ENCODE data around the gene SLC5A1.

SLC5A1 gene

GRCh38 chr22:32059426-32059825, 16.4 kb downstream of the SLC5A1 start:
- TF ChIP-seq MAX (IDR thresholded peaks at IDR 0.05; ENCODE audit: low read depth, low read length) (no peak), CTCF (IDR thresholded peaks at IDR 0.05; ENCODE audit: low read depth, low read length) (no peak), POLR2A (IDR thresholded peaks at IDR 0.05; ENCODE audit: extremely low read depth, insufficient read length) (no peak), MYC (IDR thresholded peaks at IDR 0.05; ENCODE audit: low read depth, low read length) (no peak)
- no peak overlapping the region for H3K4me3 ChIP-seq (ENCODE audit: low read depth, low read length)
- no peak for DNase-seq (ENCODE audit: low read depth)

- no peak for DNase-seq (ENCODE audit: low read depth)
- TF ChIP-seq POLR2A (IDR thresholded peaks at IDR 0.05; ENCODE audit: extremely low read depth, insufficient read length) = no peak
- no peak for TF ChIP-seq MAX (IDR thresholded peaks at IDR 0.05; ENCODE audit: low read depth, low read length)
- no peak for TF ChIP-seq CTCF (IDR thresholded peaks at IDR 0.05; ENCODE audit: low read depth, low read length)
- no peak for TF ChIP-seq MYC (IDR thresholded peaks at IDR 0.05; ENCODE audit: low read depth, low read length)
- no peak overlapping the region for H3K4me3 ChIP-seq (ENCODE audit: low read depth, low read length)
Observed at GRCh38 chr22:32063701-32064100, 20.6 kb downstream of the SLC5A1 start.

GRCh38 chr22:32066820-32067219, 23.8 kb downstream of the SLC5A1 start:
- no peak for TF ChIP-seq MYC (IDR thresholded peaks at IDR 0.05; ENCODE audit: low read depth, low read length)
- TF ChIP-seq POLR2A (IDR thresholded peaks at IDR 0.05; ENCODE audit: extremely low read depth, insufficient read length) = no peak
- DNase-seq (ENCODE audit: low read depth) = no peak
- H3K4me3 ChIP-seq (ENCODE audit: low read depth, low read length) = no peak overlapping the region

- TF ChIP-seq CTCF (IDR thresholded peaks at IDR 0.05; ENCODE audit: low read depth, low read length) = no peak
- no peak for TF ChIP-seq POLR2A (IDR thresholded peaks at IDR 0.05; ENCODE audit: extremely low read depth, insufficient read length)
- TF ChIP-seq MAX (IDR thresholded peaks at IDR 0.05; ENCODE audit: low read depth, low read length) = no peak
- no peak for TF ChIP-seq MYC (IDR thresholded peaks at IDR 0.05; ENCODE audit: low read depth, low read length)
- no peak for DNase-seq (ENCODE audit: low read depth)
- H3K4me3 ChIP-seq (ENCODE audit: low read depth, low read length) = no peak overlapping the region
Observed at GRCh38 chr22:32067613-32068012, 24.6 kb downstream of the SLC5A1 start.

- no peak for DNase-seq (ENCODE audit: low read depth)
- TF ChIP-seq CTCF (IDR thresholded peaks at IDR 0.05; ENCODE audit: low read depth, low read length) (no peak), MAX (IDR thresholded peaks at IDR 0.05; ENCODE audit: low read depth, low read length) (no peak), MYC (IDR thresholded peaks at IDR 0.05; ENCODE audit: low read depth, low read length) (no peak), POLR2A (IDR thresholded peaks at IDR 0.05; ENCODE audit: extremely low read depth, insufficient read length) (no peak)
- H3K4me3 ChIP-seq (ENCODE audit: low read depth, low read length) = no peak overlapping the region
Observed at GRCh38 chr22:32069579-32070372, 26.7 kb downstream of the SLC5A1 start.

GRCh38 chr22:32073262-32073661, 30.2 kb downstream of the SLC5A1 start:
- TF ChIP-seq MAX (IDR thresholded peaks at IDR 0.05; ENCODE audit: low read depth, low read length) (no peak), CTCF (IDR thresholded peaks at IDR 0.05; ENCODE audit: low read depth, low read length) (no peak), POLR2A (IDR thresholded peaks at IDR 0.05; ENCODE audit: extremely low read depth, insufficient read length) (no peak), MYC (IDR thresholded peaks at IDR 0.05; ENCODE audit: low read depth, low read length) (no peak)
- no peak for DNase-seq (ENCODE audit: low read depth)
- no peak overlapping the region for H3K4me3 ChIP-seq (ENCODE audit: low read depth, low read length)

All from NB4 (cell line).